Neural progenitor cell (in vitro differentiated cells): Measurements from ENCODE around the gene MASP1.

Source experiments
- CTCF ChIP-seq: fragments of 200-600 bp; sonication (generic); IDR thresholded peaks from 2 replicates; pipeline ENCODE4 v1.5.1; 2017; ENCODE audit warnings: antibody characterized with exemption, mild to moderate bottlenecking
- EZH2 ChIP-seq: fragments of 200-600 bp; sonication (generic); IDR thresholded peaks from 2 replicates; pipeline ENCODE4 v1.6.1; 2017; ENCODE audit warnings: antibody characterized with exemption, mild to moderate bottlenecking, moderate library complexity
- EZH2phosphoT487 ChIP-seq: fragments of 200-600 bp; sonication (generic); IDR thresholded peaks from 2 replicates; pipeline ENCODE4 v1.6.1; 2017; ENCODE audit warnings: antibody characterized with exemption

GRCh38 chr3:187210091-187210490 lies 81.4 kb downstream of the MASP1 start:
- TF ChIP-seq CTCF (no peak), EZH2phosphoT487 (no peak), EZH2 (no peak)
